ENCODE results near the gene VMP1.

The VMP1 gene

GRCh38 chr17:59699218-59699617 lies 8.2 kb upstream of the VMP1 start:
- no peak for DNase-seq (ENCODE audit: extremely low read depth, low read depth)

GRCh38 chr17:59699786-59700185 lies 7.7 kb upstream of the VMP1 start:
- H3K4me3 ChIP-seq (replicated peaks; ENCODE audit: low read depth, low read length) = no peak overlapping the region
- no peak for TF ChIP-seq CTCF (IDR thresholded peaks at IDR 0.05; ENCODE audit: low read depth, low read length, missing control alignments)

More at GRCh38 chr17:59699218-59699617, 8.2 kb upstream of the VMP1 start:
- no peak for TF ChIP-seq CTCF (IDR thresholded peaks at IDR 0.05; ENCODE audit: low read depth, low read length, missing control alignments)
- H3K4me3 ChIP-seq (replicated peaks; ENCODE audit: low read depth, low read length) = no peak overlapping the region

GRCh38 chr17:59702304-59702703 lies 5.2 kb upstream of the VMP1 start:
- H3K4me3 ChIP-seq (replicated peaks; ENCODE audit: low read depth, low read length) = no peak overlapping the region
- no peak for DNase-seq (ENCODE audit: extremely low read depth, low read depth)
- TF ChIP-seq CTCF (IDR thresholded peaks at IDR 0.05; ENCODE audit: low read depth, low read length, missing control alignments) = no peak

More at GRCh38 chr17:59699786-59700185, 7.7 kb upstream of the VMP1 start:
- no peak for DNase-seq (ENCODE audit: extremely low read depth, low read depth)

- DNase-seq (ENCODE audit: extremely low read depth, low read depth) = no peak
- H3K4me3 ChIP-seq (replicated peaks; ENCODE audit: low read depth, low read length) = peak overlapping the region; percentile 100
- no peak for TF ChIP-seq CTCF (IDR thresholded peaks at IDR 0.05; ENCODE audit: low read depth, low read length, missing control alignments)
Observed at GRCh38 chr17:59707971-59708430, 547 bp downstream of the VMP1 start.

GRCh38 chr17:59711936-59712335 lies 4.5 kb downstream of the VMP1 start:
- no peak for TF ChIP-seq CTCF (IDR thresholded peaks at IDR 0.05; ENCODE audit: low read depth, low read length, missing control alignments)
- DNase-seq (ENCODE audit: extremely low read depth, low read depth) = no peak
- no peak overlapping the region for H3K4me3 ChIP-seq (replicated peaks; ENCODE audit: low read depth, low read length)

- TF ChIP-seq CTCF (IDR thresholded peaks at IDR 0.05; ENCODE audit: low read depth, low read length, missing control alignments) = no peak
- no peak overlapping the region for H3K4me3 ChIP-seq (replicated peaks; ENCODE audit: low read depth, low read length)
- DNase-seq (ENCODE audit: extremely low read depth, low read depth) = no peak
Observed at GRCh38 chr17:59712862-59713261, 5.4 kb downstream of the VMP1 start.

GRCh38 chr17:59714255-59714654 lies 6.8 kb downstream of the VMP1 start:
- TF ChIP-seq CTCF (IDR thresholded peaks at IDR 0.05; ENCODE audit: low read depth, low read length, missing control alignments) = no peak
- no peak overlapping the region for H3K4me3 ChIP-seq (replicated peaks; ENCODE audit: low read depth, low read length)
- no peak for DNase-seq (ENCODE audit: extremely low read depth, low read depth)
